ENCODE measurements around the gene THOC6.
"Not testable (repeated sequence)": the region's sequence is repeated elsewhere in the genome, so short reads cannot be mapped to it uniquely, and the experiment has no call there.

DNA sequence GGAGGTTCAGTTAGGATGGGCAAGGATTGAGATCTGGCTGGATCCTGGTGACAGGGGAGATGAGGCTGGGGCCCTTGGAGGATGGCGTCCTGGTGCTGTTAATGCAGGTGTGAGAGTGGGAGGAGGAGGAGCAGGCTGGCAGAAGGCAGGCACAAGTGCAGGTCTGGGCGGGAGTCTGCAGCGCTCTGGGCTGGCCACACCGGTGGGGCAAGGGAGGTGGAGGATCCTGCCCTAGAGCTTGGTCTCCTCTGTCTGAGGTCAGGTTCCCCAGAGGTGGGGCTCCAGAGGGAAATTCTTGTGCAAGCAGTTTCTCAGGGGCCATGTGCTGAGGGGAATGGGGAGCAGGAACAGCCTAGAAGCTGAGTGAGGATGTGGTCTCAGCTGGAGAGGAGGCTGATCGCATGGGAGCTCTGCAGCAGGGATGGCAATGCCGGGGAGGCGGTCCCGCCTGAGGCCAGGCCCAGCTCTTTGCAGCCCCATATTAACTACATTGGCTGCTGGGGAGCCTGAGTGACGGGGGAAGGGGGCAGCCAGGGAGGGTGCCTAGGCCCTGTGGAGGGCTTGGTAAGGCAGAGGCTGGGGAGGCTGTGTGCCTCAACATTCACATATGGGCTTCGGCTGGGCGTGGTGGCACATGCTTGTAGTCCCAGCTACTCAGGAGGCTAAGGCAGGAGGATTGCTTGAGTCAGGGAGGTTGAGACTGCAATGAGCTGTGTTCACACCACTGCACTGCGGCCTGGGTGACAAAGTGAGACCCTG lies 28.9 kb downstream of the THOC6 start:
- TF ChIP-seq, protein P1, sequence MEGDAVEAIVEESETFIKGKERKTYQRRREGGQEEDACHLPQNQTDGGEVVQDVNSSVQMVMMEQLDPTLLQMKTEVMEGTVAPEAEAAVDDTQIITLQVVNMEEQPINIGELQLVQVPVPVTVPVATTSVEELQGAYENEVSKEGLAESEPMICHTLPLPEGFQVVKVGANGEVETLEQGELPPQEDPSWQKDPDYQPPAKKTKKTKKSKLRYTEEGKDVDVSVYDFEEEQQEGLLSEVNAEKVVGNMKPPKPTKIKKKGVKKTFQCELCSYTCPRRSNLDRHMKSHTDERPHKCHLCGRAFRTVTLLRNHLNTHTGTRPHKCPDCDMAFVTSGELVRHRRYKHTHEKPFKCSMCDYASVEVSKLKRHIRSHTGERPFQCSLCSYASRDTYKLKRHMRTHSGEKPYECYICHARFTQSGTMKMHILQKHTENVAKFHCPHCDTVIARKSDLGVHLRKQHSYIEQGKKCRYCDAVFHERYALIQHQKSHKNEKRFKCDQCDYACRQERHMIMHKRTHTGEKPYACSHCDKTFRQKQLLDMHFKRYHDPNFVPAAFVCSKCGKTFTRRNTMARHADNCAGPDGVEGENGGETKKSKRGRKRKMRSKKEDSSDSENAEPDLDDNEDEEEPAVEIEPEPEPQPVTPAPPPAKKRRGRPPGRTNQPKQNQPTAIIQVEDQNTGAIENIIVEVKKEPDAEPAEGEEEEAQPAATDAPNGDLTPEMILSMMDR (IDR thresholded peaks at IDR 0.05): not testable (repeated sequence)
- TF ChIP-seq POLR2A (IDR thresholded peaks at IDR 0.05); POLR2AphosphoS5 (IDR thresholded peaks at IDR 0.05; ENCODE audit: insufficient read depth in 1 of 2, low read depth in 1 of 2): not testable (repeated sequence)
